HCT116 (cell line): ENCODE measurements around the gene CLEC19A. TPM values are rescaled to one million over a fixed set of nuclear protein-coding genes. Genes with fewer than 3 reads are reported as not detected.

ENCODE experiments used
- ATAC-seq: fragments of 200-7000 bp; cut with Tn5 transposase; 2 replicates; pipeline ENCODE4 v1.9.1; 2020; ENCODE audit warnings: mild to moderate bottlenecking, moderate library complexity
- BruUV-seq: library from RNA; stranded (reverse); fragments of 400-500 nt; replicated peaks from 2 replicates; lab custom pipeline; 2021; lab: Mats Ljungman, UMichigan
- CTCF ChIA-PET: fragments of 300-600 bp; sonication (Branson Sonifier 250); formaldehyde crosslinking; loops from one replicate; lab custom pipeline; 2021; ENCODE audit warnings: antibody characterized with exemption; lab: Charles Lee
- POLR2A ChIA-PET: fragments of 300-600, 350-600 bp; sonication (Branson Sonifier 250); formaldehyde crosslinking; loops from one replicate; lab custom pipeline; 2021; ENCODE audit warnings: antibody characterized with exemption; lab: Charles Lee
- RAD21 ChIA-PET, 2 experiments: fragments of 300-600 bp; sonication (Branson Sonifier 250); formaldehyde crosslinking; loops; one replicate each; lab custom pipeline; 2023; ENCODE audit warnings: low total read pairs in 2 of 2; ENCODE audit not compliant: uncharacterized antibody in 2 of 2, unreplicated experiment in 2 of 2, low non-redundant PET in 1 of 2; lab: Charles Lee
- DNase-seq: peaks from one replicate; pipeline ENCODE4 v3.0.0-alpha.2; 2010; ENCODE audit warnings: low read depth, low spot score
- H2AFZ ChIP-seq: fragments of 200-600 bp; shearing (Covaris generic), sonication (generic); 2 replicates; pipeline ENCODE4 v1.6.1; 2017; ENCODE audit warnings: low read depth, mixed run types, mixed read lengths, antibody characterized with exemption, low read length; ENCODE audit not compliant: poor library complexity, severe bottlenecking
- H3K27ac ChIP-seq: 2 replicates; pipeline ENCODE4 v1.5.1; 2012; ENCODE audit warnings: low read depth, low read length
- H3K27me3 ChIP-seq: fragments of 200-600 bp; sonication (generic); 2 replicates; pipeline ENCODE4 v1.6.1; 2016; ENCODE audit warnings: mixed run types, low read length, mixed read lengths; ENCODE audit not compliant: insufficient read depth
- H3K36me3 ChIP-seq, 2 experiments: fragments of 200-500 bp in 1 of 2; fragments of 200-600 bp in 1 of 2; sonication (Bioruptor generic) in 1 of 2; sonication (generic) in 1 of 2; 2 replicates each; pipeline versions ENCODE4 v1.5.1 to v1.6.1; 2014 to 2016; ENCODE audit warnings: low read length in 2 of 2, inconsistent platforms in 1 of 2, mixed read lengths in 1 of 2, mixed run types in 1 of 2; ENCODE audit not compliant: insufficient read depth in 2 of 2, control insufficient read depth in 1 of 2
- H3K4me1 ChIP-seq, 2 experiments: fragments of 200-600 bp in 1 of 2; sonication (generic) in 1 of 2; 2 replicates each; pipeline versions ENCODE4 v1.5.1 to v1.6.1; 2012 to 2017; ENCODE audit warnings: low read length in 2 of 2, inconsistent platforms in 1 of 2, mild to moderate bottlenecking in 1 of 2, mixed read lengths in 1 of 2, mixed run types in 1 of 2, moderate library complexity in 1 of 2; ENCODE audit not compliant: insufficient read depth in 2 of 2, control insufficient read depth in 1 of 2
- H3K4me2 ChIP-seq: fragments of 200-600 bp; sonication (generic); 2 replicates; pipeline ENCODE4 v1.6.1; 2017; ENCODE audit warnings: mixed run types, low read length, mixed read lengths
- H3K4me3 ChIP-seq, 2 experiments: fragments of 200-600 bp in 1 of 2; sonication (generic) in 1 of 2; replicated peaks in 1 of 2; 2 replicates each; pipeline ENCODE4 v1.5.1; 2011 to 2016; ENCODE audit warnings: low read length in 2 of 2, control low read depth in 1 of 2, low read depth in 1 of 2, mild to moderate bottlenecking in 1 of 2, mixed read lengths in 1 of 2, mixed run types in 1 of 2
- H3K79me2 ChIP-seq: fragments of 200-600 bp; sonication (generic); 2 replicates; pipeline ENCODE4 v1.6.1; 2017; ENCODE audit warnings: mild to moderate bottlenecking, mixed run types, low read length, moderate library complexity, mixed read lengths; ENCODE audit not compliant: insufficient read depth
- H3K9ac ChIP-seq: fragments of 200-600 bp; sonication (generic); 2 replicates; pipeline ENCODE4 v1.6.1; 2016; ENCODE audit warnings: low read length, mixed read lengths
- H3K9me2 ChIP-seq: fragments of 200-600 bp; sonication (generic), shearing (Covaris generic); 2 replicates; pipeline ENCODE4 v1.6.1; 2017; ENCODE audit warnings: mixed run types, mild to moderate bottlenecking, moderate library complexity; ENCODE audit not compliant: insufficient read depth
- H3K9me3 ChIP-seq, 2 experiments: fragments of 200-500 bp in 1 of 2; fragments of 200-600 bp in 1 of 2; sonication (Bioruptor generic) in 1 of 2; sonication (generic) in 1 of 2; 2 replicates each; pipeline ENCODE4 v1.6.1; 2014 to 2017; ENCODE audit warnings: low read length in 2 of 2, mixed read lengths in 2 of 2, inconsistent platforms in 1 of 2, low read depth in 1 of 2, mild to moderate bottlenecking in 1 of 2, mixed run types in 1 of 2, moderate library complexity in 1 of 2; ENCODE audit not compliant: control insufficient read depth in 1 of 2, insufficient read depth in 1 of 2
- H4K20me1 ChIP-seq: fragments of 200-600 bp; sonication (generic), shearing (Covaris generic); 2 replicates; pipeline ENCODE4 v1.6.1; 2017; ENCODE audit warnings: mixed run types, mild to moderate bottlenecking, moderate library complexity; ENCODE audit not compliant: insufficient read depth
- ATF3 ChIP-seq: IDR thresholded peaks from 2 replicates; pipeline ENCODE4 v1.6.1; 2012
- CTCF ChIP-seq, 3 experiments: fragments of 200-600 bp in 1 of 3; sonication (generic) in 1 of 3; IDR thresholded peaks in 2 of 3; conservative IDR thresholded peaks in 1 of 3; 2 replicates each; pipeline ENCODE4 v1.5.1; 2012 to 2017; ENCODE audit warnings: low read depth in 2 of 3, low read length in 2 of 3, antibody characterized with exemption in 1 of 3, borderline replicate concordance in 1 of 3, control low read depth in 1 of 3, mild to moderate bottlenecking in 1 of 3, mixed read lengths in 1 of 3, mixed run types in 1 of 3, moderate library complexity in 1 of 3; ENCODE audit not compliant: insufficient read depth in 1 of 3
- EGR1 ChIP-seq: IDR thresholded peaks from 2 replicates; pipeline ENCODE4 v1.6.1; 2012; ENCODE audit warnings: low read depth
- ELF1 ChIP-seq: IDR thresholded peaks from 2 replicates; pipeline ENCODE4 v1.6.1; 2012; ENCODE audit warnings: low read depth, borderline replicate concordance
- EZH2 ChIP-seq: fragments of 200-600 bp; sonication (generic); IDR thresholded peaks from 2 replicates; pipeline ENCODE4 v1.6.1; 2017; ENCODE audit warnings: antibody characterized with exemption, mixed run types
- JUND ChIP-seq: IDR thresholded peaks from 2 replicates; pipeline ENCODE4 v1.6.1; 2012
- REST ChIP-seq: IDR thresholded peaks from 2 replicates; pipeline ENCODE4 v1.6.1; 2012; ENCODE audit warnings: low read depth
- SIN3A ChIP-seq: IDR thresholded peaks from 2 replicates; pipeline ENCODE4 v1.6.1; 2012; ENCODE audit warnings: low read depth
- SRF ChIP-seq: IDR thresholded peaks from 2 replicates; pipeline ENCODE4 v1.6.1; 2012; ENCODE audit warnings: low read depth
- YY1 ChIP-seq: IDR thresholded peaks from 2 replicates; pipeline ENCODE4 v1.6.1; 2011; ENCODE audit warnings: low read length, low read depth, moderate library complexity, mild to moderate bottlenecking; ENCODE audit not compliant: insufficient replicate concordance; ENCODE audit errors: extremely low read depth
- ZBTB33 ChIP-seq: IDR thresholded peaks from 2 replicates; pipeline ENCODE4 v1.6.1; 2011; ENCODE audit warnings: mild to moderate bottlenecking, low read length, moderate library complexity; ENCODE audit not compliant: insufficient replicate concordance; ENCODE audit errors: extremely low read depth
- intact Hi-C: fragments of 100-400 bp; cut with micrococcal nuclease; formaldehyde crosslinking; loops from 2 replicates; pipeline ENCODE4 v1.10.0; 2022
- total RNA-seq: library from RNA; stranded (reverse); gene quantifications from one replicate; pipeline ENCODE4 v1.2.1, GENCODE V29; 2021; ENCODE audit not compliant: unreplicated experiment

CLEC19A gene
- total RNA-seq, 1 experiment from 2014 or later: not detected

- TF ChIP-seq YY1: no peak
- TF ChIP-seq ZBTB33: no peak
- H3K27me3 ChIP-seq: no peaks in the 10 kb centered on the region
- no peak overlapping the region for H2AFZ ChIP-seq
- H3K9ac ChIP-seq: no peak overlapping the region
- H3K4me3 ChIP-seq: no peak overlapping the region
- no peaks in the 10 kb centered on the region for H3K4me1 ChIP-seq
- POLR2A ChIA-PET: no interaction called here
- H4K20me1 ChIP-seq: no peaks in the 10 kb centered on the region
- H3K4me2 ChIP-seq: no peak overlapping the region
- H3K9me3 ChIP-seq: no peaks in the 10 kb centered on the region
- no peaks in the 10 kb centered on the region for H3K9me2 ChIP-seq
- BruUV-seq: no TSS peak
- ATAC-seq: peak; percentile 72
- peak; percentile 24 for DNase-seq
- CTCF ChIA-PET: no interaction called here
- no peaks in the 10 kb centered on the region for H3K79me2 ChIP-seq
- H3K27ac ChIP-seq: no peak overlapping the region
- intact Hi-C loops: no loop called here
- H3K36me3 ChIP-seq: no peaks in the 10 kb centered on the region
- RAD21 ChIA-PET: no interaction called here
These were observed 52.8 kb downstream of the CLEC19A start for GRCh38 chr16:19338335-19338734.

GRCh38 chr16:19344224-19344801, 58.8 kb downstream of the CLEC19A start:
- Histone ChIP-seq H4K20me1 (no peaks in the 10 kb centered on the region), H3K4me1 (no peaks in the 10 kb centered on the region), H3K9me2 (no peaks in the 10 kb centered on the region), H3K27ac (no peak overlapping the region), H3K27me3 (no peaks in the 10 kb centered on the region), H3K79me2 (no peaks in the 10 kb centered on the region), H3K4me2 (no peak overlapping the region), H2AFZ (no peak overlapping the region), H3K36me3 (no peaks in the 10 kb centered on the region), H3K4me3 (no peak overlapping the region), H3K9ac (no peak overlapping the region)
- intact Hi-C loops: no loop called here
- ATAC-seq (no peak), DNase-seq (no peak)
- ChIA-PET CTCF (no interaction called here), POLR2A (no interaction called here), RAD21 (no interaction called here)
- no TSS peak for BruUV-seq
- no peak for TF ChIP-seq CTCF (IDR thresholded peaks at IDR 0.05 in 2 of 3, conservative IDR thresholded peaks at IDR 0.05 in 1 of 3; ENCODE audit: borderline replicate concordance in 1 of 3, insufficient read depth in 1 of 3, low read depth in 2 of 3, low read length in 2 of 3)
- no peak for TF ChIP-seq JUND
- no peak for TF ChIP-seq ELF1
- TF ChIP-seq REST: no peak
- no peak for TF ChIP-seq SRF
- no peak for TF ChIP-seq ATF3
- TF ChIP-seq SIN3A: no peak
- TF ChIP-seq EZH2: no peak
- TF ChIP-seq EGR1: no peak
- TF ChIP-seq, all 23 proteins: peak for 0
- no peaks in the 10 kb centered on the region for H3K9me3 ChIP-seq
